Mammary epithelial cell (primary cell): ENCODE results near the gene DPPA3.

ENCODE experiments used
- CTCF ChIP-seq, 2 donors: IDR thresholded peaks in 1 of 2; conservative IDR thresholded peaks in 1 of 2; 2 replicates each; pipeline ENCODE4 v1.5.1; 2011 to 2012; ENCODE audit warnings: inconsistent platforms in 2 of 2, low read length in 2 of 2, mild to moderate bottlenecking in 2 of 2, control low read depth in 1 of 2, low read depth in 1 of 2; ENCODE audit not compliant: insufficient read depth in 1 of 2; ENCODE audit errors: extremely low read depth in 1 of 2
- EZH2 ChIP-seq: IDR thresholded peaks from 2 replicates; pipeline ENCODE4 v1.6.1; 2012; ENCODE audit warnings: low read length, inconsistent platforms, borderline replicate concordance

- TF ChIP-seq CTCF (conservative IDR thresholded peaks at IDR 0.05 in 1 of 2, IDR thresholded peaks at IDR 0.05 in 1 of 2; ENCODE audit: extremely low read depth in 1 of 2, insufficient read depth in 1 of 2, low read depth in 1 of 2, low read length in 2 of 2) (no peak), EZH2 (no peak)
These were observed 40.2 kb downstream of the DPPA3 start for GRCh38 chr12:7751394-7751793.
